GM21381 (cell line): ENCODE measurements around the gene MKI67.
A peak's percentile ranks its signal among the peaks of the same experiment; 100 is the strongest.
"Not testable (repeated sequence)": the region's sequence is repeated elsewhere in the genome, so short reads cannot be mapped to it uniquely, and the experiment has no call there.

Source experiments
- ATAC-seq: cut with Tn5 transposase; IDR thresholded peaks from one replicate; pipeline ENCODE4 v1.9.1; 2021; ENCODE audit warnings: mild to moderate bottlenecking, moderate library complexity; ENCODE audit not compliant: unreplicated experiment

Gene MKI67

DNA sequence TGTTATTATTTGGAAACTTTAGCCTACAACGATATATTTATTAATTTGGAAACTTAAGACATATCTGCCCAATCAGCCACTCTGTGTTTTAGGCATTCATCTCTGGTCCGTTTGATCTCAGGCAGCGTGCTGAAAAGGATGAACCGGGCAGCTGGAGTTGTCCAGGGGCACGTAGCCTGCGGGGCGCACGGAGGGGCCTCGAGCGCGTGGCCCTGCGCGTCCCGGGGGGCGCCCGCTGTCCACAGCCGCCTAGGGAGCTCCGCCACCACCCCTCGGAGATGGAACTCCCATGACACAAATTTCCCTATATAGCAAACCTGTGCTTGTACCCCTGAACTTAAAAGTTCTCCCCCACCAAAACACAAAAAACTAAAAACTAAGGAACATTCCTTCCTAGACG lies 24.3 kb upstream of the MKI67 start:
- no peak for ATAC-seq

DNA sequence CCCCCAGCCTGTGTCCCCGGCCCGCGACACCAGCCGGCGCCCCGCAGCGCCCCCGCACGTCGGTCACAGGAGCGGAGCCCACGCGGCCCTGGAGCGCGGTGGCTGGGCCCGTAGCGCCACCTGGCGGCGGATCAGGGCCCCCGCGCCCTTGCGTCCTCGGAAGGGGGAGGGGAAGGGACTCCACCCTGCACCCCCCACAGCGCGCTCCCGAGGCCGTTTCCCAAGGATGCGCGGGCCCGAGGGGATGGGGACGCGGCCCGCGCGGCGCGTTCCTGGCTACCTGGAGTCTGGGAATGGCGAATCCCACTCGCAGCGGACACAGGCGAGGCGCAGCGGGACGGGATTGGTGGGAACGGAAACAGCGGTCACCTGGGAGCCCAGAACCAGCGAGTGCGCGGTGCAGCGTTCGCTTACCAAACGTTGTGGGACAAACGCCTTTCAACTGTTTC lies 23.8 kb upstream of the MKI67 start:
- peak; percentile 96 for ATAC-seq

- ATAC-seq, result no peak
These were observed 23.2 kb upstream of the MKI67 start for GRCh38 chr10:128149267-128150014.

DNA sequence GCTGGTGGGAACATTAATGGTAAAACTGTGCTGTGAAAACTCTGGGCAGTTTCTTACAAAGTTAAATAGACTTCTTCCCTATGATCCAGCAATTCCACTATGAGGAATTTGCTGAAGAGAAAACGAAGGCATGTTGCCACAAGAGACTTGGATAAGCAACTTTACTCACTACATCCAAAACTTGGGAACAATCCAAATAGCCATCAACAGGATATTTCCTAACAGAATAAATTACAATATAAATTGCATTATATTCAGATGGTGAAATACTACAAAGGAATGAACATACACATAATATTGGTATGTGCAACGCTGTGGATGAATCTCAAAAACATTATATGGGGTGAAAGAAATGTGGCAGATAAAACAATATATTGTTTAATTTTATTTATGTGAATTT lies 21.4 kb upstream of the MKI67 start:
- ATAC-seq, result no peak

DNA sequence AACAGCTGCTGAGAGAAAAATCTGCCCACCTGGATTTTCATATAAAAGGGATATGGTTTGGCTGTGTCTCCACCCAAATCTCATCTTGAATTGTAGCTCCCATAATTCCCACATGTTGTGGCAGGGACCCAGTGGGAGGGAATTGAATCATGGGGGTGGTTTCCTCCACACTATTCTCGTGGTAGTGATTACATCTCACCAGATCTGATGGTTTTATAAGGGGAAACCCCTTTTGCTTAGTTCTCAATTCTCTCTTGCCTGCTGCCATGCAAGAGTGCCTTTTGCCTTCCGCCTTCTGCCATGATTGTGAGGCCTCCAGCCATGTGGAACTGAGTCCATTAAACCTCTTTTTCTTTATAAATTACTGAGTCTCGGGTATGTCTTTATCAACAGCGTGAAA lies 20.8 kb upstream of the MKI67 start:
- peak; percentile 41 for ATAC-seq

DNA sequence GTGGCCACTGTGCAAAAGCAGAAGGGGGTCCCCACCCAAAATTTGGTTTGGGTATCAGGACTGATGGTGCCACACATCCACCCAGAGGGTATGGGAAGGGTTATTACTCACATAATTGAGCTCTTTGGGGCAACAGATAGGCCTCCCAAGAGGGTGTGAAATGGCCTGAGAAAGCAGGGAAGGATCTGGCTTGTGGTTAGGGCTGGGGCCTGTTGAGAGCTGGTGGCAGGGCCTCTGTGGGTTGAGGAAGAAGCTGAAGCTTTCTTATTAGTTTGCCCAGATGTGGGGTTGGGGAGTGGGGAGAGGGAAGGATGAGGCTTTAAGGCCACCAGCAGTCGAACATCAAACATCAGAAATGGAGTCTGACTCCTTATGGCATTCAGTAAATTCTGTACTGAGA lies 18.3 kb upstream of the MKI67 start:
- no peak for ATAC-seq

DNA sequence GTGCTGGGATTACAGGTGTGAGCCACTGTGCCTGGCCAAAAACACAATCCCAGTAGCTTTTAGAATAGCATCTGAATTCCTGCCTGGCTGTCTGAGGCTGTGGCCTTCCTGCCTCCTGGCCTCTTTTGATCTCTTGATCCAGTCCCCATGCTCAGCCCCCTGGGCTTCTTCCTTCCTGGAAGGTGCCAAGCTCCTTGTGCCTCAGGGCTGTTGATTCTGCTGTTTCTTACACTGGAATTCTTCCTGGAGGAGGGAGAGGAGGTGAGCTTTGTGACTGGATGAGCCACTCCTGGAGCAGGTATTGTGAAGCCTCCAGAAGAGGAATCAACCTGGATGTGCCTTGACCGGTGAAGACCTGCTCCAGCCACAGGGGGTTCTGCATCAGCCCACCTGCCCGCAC lies 17.3 kb upstream of the MKI67 start:
- ATAC-seq, result no peak

GRCh38 chr10:128140425-128140824 lies 14.2 kb upstream of the MKI67 start:
- no peak for ATAC-seq

DNA sequence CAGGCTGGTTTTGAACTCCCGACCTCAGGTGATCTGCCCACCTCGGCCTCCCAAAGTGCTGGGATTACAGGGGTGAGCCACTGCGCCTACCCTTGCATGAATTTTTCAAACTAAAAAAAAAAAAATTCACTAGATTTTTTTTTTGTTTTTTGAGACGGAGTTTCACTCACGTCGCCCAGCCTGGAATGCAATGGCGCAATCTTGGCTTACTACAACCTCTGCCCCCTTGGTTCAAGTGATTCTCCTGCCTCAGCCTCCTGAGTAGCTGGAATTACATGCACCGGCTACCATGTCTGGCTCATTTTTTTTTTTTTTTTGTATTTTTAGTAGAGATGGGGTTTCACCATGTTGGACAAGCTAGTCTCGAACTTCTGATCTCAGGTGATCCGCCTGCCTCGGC lies 12.2 kb upstream of the MKI67 start:
- not testable (repeated sequence) for ATAC-seq

DNA sequence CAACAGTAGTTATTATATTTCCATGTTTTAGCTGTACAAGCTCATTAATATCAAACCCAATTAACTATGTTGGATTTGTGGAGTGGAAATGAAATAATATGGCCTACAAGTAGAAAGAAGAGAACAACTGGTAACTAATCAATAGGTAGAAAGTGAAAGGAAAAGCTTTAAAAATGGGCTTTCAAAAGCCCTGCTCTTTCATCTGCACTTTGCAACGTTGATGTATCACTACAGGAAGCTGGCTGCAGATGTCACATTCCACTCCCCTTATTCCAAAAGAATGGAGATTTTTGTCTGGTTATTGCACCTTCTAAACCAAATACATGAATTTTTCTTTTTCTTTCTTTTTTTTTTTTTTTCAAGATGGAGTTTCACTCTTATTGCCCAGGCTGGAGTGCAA lies 11.7 kb upstream of the MKI67 start:
- ATAC-seq, result peak; percentile 57

DNA sequence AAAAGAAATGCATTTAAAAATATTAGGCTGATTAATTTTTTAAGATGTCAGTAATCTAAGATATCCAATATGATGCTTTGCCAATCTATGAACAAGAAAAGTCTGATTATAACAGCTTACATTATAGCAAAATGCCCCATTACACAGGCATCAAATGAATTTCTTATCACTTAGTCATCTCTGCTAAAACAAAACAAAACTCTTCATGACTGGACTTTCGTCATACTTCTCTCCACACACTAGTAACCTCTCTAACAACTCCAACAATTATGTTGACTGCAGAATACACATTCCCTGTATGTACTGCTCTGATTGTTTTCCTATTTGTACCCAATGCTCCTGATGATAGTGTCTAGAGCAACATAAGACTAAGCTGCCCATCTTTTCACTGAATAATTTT lies 3.8 kb upstream of the MKI67 start:
- ATAC-seq, result no peak

DNA sequence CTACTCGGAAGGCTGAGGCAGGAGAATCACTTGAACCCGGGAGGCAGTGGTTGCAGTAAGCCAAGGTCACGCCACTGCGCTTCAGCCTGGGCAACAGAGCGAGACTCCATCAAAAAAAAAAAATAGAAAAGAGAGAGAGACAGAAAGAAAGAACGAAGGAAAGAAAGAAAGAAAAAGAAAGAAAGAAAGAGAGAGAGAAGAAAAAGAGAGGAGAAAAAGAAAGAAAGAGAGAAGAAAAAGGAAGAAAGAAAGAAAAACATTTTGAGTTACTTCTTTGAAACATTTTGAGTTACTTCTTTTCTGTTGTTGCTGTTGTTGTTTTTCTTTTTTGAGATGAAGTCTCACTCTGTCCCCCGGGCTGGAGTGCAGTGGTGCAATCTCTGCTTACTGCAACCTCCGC lies 2.4 kb upstream of the MKI67 start:
- no peak for ATAC-seq

DNA sequence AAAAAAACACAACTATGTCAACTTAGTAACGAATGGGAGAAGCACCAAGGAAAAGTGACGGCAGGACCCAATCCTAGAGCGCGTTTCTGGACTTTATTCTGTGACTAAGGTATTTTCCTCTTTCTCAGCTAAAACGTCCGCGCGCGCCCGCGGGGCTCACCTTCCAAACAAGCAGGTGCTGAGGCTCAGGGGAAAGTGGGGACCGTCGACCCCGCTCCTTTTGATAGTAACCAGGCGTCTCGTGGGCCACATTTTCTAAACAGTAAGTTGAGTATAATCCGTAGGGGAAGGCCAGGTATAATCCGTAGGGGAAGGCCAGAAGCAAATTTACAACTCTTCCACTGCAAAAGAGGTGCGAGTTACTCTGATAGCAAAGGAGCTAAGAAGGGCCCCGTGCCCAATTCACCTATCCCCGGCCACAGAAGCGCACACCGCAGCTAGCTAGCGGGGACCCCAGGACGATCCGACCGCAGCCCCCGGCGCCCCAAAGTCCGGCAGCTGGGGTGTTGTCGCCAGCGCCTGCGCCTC lies 743 bp downstream of the MKI67 start:
- ATAC-seq, result no peak

- ATAC-seq, result no peak
These were observed 1.3 kb downstream of the MKI67 start for GRCh38 chr10:128124813-128125403.

- no peak for ATAC-seq
These were observed 2.4 kb downstream of the MKI67 start for GRCh38 chr10:128123846-128124245.

- ATAC-seq, result no peak
These were observed 3.3 kb downstream of the MKI67 start for GRCh38 chr10:128122931-128123330.

DNA sequence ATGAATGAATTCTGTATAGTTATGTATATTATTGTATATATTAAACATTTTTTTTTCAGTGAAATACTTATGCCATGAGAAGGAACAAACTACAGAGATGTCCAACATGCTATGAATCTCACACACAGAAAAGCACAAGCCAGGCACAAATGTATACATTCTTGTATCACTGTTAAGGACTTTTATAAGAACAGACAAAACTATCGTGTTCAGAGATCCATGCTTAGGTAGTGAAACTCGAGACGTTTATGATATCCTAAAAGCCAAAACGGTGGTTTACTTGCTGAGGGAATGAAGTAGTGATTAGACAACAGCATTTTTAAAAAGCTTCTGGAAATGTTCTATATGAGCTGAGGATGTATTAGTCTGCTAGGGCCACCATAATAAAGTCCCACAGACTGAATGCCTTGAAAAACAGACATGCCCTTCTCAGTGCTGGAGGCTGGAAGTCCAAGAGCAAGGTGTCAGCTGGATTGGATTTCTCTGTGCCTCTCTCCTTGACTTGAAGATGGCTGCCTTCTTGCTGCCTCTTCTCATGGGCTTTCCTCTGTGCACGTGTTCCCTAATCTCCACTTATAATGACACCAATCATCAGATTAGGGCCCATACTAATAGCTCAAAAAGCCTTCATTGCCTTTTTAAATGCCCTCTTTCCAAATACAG lies 4.3 kb downstream of the MKI67 start:
- no peak for ATAC-seq

GRCh38 chr10:128116851-128117615 lies 9.2 kb downstream of the MKI67 start:
- no peak for ATAC-seq

GRCh38 chr10:128116187-128116586 lies 10.0 kb downstream of the MKI67 start:
- ATAC-seq, result no peak

DNA sequence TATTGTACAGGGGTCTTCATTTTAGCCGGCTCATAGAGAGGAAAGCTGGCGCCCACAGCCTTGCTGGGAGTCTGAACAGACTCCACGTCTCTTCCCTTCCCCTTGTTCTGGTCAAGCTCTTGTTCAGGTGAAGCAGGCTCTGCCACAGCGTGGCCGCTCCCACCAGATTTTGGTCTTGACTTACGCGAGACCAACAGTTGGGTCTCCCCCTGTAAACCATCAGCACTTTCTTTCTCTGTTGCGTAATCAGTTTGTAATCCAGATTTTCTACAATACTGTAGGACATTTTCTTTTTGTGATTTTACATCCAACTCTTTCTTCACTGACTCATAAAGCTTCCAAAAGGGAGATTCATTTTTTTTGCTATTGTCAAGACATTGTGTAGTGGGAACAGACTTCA lies 10.9 kb downstream of the MKI67 start:
- no peak for ATAC-seq

DNA sequence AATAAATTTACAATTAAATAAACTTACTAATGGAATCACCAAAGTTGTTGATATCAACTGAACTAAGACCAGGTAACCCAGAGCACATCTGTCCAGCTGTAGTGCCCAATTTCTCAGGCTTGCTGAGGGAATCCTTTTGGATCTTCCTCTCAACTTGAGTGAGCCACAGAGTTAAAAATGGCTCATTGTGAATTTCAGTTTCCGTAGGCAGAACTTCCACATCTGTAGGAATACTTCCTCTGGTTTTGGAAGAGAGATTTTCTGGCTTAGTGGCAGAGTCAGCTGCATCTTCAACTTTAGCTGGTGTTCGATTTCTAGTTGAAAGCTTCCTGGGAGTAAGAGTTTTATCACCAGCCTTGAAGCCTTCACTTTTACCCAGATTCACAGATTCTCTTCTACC lies 11.3 kb downstream of the MKI67 start:
- ATAC-seq, result no peak
